HEK293 (cell line): Measurements from ENCODE around the gene AQP5.
"Not testable (repeated sequence)": the region's sequence is repeated elsewhere in the genome, so short reads cannot be mapped to it uniquely, and the experiment has no call there.

Experiments used
- CTCF ChIA-PET: fragments of 350-600 bp; formaldehyde crosslinking; extraction: SDS; loops from one replicate; lab custom pipeline; 2021; ENCODE audit warnings: antibody characterized with exemption; lab: Yijun Ruan, JAX
- POLR2A ChIA-PET: fragments of 300-600 bp; formaldehyde crosslinking; extraction: SDS; loops from one replicate; lab custom pipeline; 2020; ENCODE audit warnings: antibody characterized with exemption, inconsistent platforms; lab: Yijun Ruan, JAX
- H3K27ac ChIP-seq: fragments of 200-500 bp; sonication (Bioruptor generic); 2 replicates; pipeline ENCODE4 v1.5.1; 2014; ENCODE audit warnings: low read depth, low read length, control low read depth, inconsistent platforms; ENCODE audit errors: extremely low read depth
- H3K36me3 ChIP-seq, 2 experiments: fragments of 200-500 bp in 1 of 2; sonication (Bioruptor generic) in 1 of 2; 1 replicate in 1 of 2; 2 replicates in 1 of 2; pipeline ENCODE4 v1.5.1; 2014 to 2017; ENCODE audit warnings: inconsistent platforms in 2 of 2, low read length in 2 of 2; ENCODE audit not compliant: control insufficient read depth in 2 of 2, insufficient read depth in 1 of 2
- H3K4me1 ChIP-seq: fragments of 200-500 bp; sonication (Bioruptor generic); 2 replicates; pipeline ENCODE4 v1.5.1; 2014; ENCODE audit warnings: mild to moderate bottlenecking, low read length, inconsistent platforms; ENCODE audit not compliant: control insufficient read depth, insufficient read depth
- H3K4me3 ChIP-seq: 2 replicates; pipeline ENCODE4 v1.5.1; 2011; ENCODE audit warnings: low read depth, mild to moderate bottlenecking, control low read depth, low read length, moderate library complexity
- H3K9me3 ChIP-seq: fragments of 200-500 bp; sonication (Bioruptor generic); 2 replicates; pipeline ENCODE4 v1.5.1; 2014; ENCODE audit warnings: low read depth, low read length, inconsistent platforms; ENCODE audit not compliant: control insufficient read depth, insufficient read depth
- RBAK ChIP-seq: fragments of 450-650 bp; formaldehyde crosslinking; IDR thresholded peaks from 2 replicates; pipeline ENCODE4 v1.5.1; 2016; ENCODE audit warnings: missing biosample characterization, missing genetic modification characterization
- SP3 ChIP-seq: fragments of 450-650 bp; formaldehyde crosslinking; IDR thresholded peaks from 2 replicates; pipeline ENCODE4 v1.5.1; 2016; ENCODE audit warnings: missing biosample characterization, missing genetic modification characterization
- YY1 ChIP-seq: fragments of 450-650 bp; formaldehyde crosslinking; IDR thresholded peaks from 2 replicates; pipeline ENCODE4 v1.5.1; 2018; ENCODE audit warnings: missing biosample characterization, missing genetic modification characterization
- ZIC2 ChIP-seq: fragments of 450-650 bp; formaldehyde crosslinking; IDR thresholded peaks from 2 replicates; pipeline ENCODE4 v1.5.1; 2016; ENCODE audit warnings: missing biosample characterization, missing genetic modification characterization
- ZNF10 ChIP-seq: fragments of 450-650 bp; formaldehyde crosslinking; IDR thresholded peaks from 2 replicates; pipeline ENCODE4 v1.5.1; 2017; ENCODE audit warnings: missing biosample characterization, missing genetic modification characterization
- ZNF19 ChIP-seq: fragments of 450-650 bp; formaldehyde crosslinking; IDR thresholded peaks from 2 replicates; pipeline ENCODE4; 2016; ENCODE audit warnings: missing biosample characterization, missing genetic modification characterization, low read depth
- ZNF335 ChIP-seq: fragments of 450-650 bp; formaldehyde crosslinking; conservative IDR thresholded peaks from 2 replicates; pipeline ENCODE4 v1.5.1; 2016; ENCODE audit warnings: missing biosample characterization, missing genetic modification characterization
- ZNF660 ChIP-seq: fragments of 450-650 bp; IDR thresholded peaks from 2 replicates; pipeline ENCODE4 v1.5.1; 2018; ENCODE audit warnings: missing biosample characterization, mild to moderate bottlenecking, missing genetic modification characterization
- ZXDB ChIP-seq: fragments of 450-650 bp; formaldehyde crosslinking; IDR thresholded peaks from 2 replicates; pipeline ENCODE4 v1.5.1; 2016; ENCODE audit warnings: missing biosample characterization, missing genetic modification characterization
- TF ChIP-seq, protein P1 (sequence below): fragments of 450-650 bp; formaldehyde crosslinking; IDR thresholded peaks from 2 replicates; pipeline ENCODE4 v1.5.1; 2017; ENCODE audit warnings: missing biosample characterization, missing genetic modification characterization
- TF ChIP-seq, protein P2 (sequence below): fragments of 450-650 bp; formaldehyde crosslinking; IDR thresholded peaks from 2 replicates; pipeline ENCODE4 v1.5.1; 2016; ENCODE audit warnings: missing biosample characterization, missing genetic modification characterization
- TF ChIP-seq, protein P3 (sequence below): fragments of 450-650 bp; formaldehyde crosslinking; IDR thresholded peaks from 2 replicates; pipeline ENCODE4 v1.5.1; 2017; ENCODE audit warnings: missing biosample characterization, missing genetic modification characterization

Gene AQP5

DNA sequence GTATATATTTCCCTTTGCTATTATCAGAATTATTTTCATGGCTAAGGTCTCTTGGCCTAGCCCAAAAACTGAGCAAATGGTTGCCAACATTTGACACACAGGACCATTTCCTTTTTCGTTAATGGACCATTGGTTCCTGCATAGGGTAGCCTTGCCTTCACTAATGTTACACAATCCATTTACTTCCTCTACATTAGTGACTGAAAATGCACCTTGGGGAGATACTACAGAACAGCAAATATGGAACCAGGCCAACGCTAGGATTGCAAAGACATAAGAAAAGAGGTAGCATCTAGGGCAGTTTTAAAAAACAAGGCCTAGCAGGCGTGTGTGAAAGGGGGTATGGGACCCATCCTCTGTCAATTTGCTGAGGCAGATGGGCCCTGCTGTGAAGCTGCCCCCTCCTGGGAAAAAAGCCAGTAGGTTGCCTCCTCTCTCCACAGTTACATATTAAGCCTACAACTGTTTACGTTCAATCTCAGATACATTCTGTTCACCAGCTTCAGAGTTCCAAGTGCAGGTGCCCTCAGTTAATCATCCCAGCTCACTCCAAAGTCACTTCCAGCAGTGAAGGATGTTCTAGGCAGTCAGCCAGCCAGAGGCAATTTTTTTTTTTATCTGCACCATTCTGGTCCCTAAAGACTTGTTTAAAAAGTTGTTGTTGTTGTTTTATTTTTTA lies 26.1 kb downstream of the AQP5 start:
- ChIA-PET POLR2A (no interaction called here), CTCF (interaction anchor here (0.6 to 4.1 kb wide), 2 partner anchors 21 to 800 kb away, joined by 3 to 26 read pairs; no protein-coding TSS in a partner anchor)
- no peak overlapping the region for H3K4me3 ChIP-seq
- no peaks in the 10 kb centered on the region for H3K9me3 ChIP-seq
- peaks cover 47 to 82% of the 10 kb centered on the region in 2 experiments for H3K36me3 ChIP-seq
- H3K27ac ChIP-seq = no peak overlapping the region
- TF ChIP-seq ZIC2 (peak; percentile 82), RBAK (tag by site-specific recombination) (no peak)
- TF ChIP-seq, all 188 proteins: peak for 1
- H3K4me1 ChIP-seq = no peaks in the 10 kb centered on the region

GRCh38 chr12:49989400-49989799 lies 27.7 kb downstream of the AQP5 start:
- H3K9me3 ChIP-seq, H3K4me1 ChIP-seq, H3K27ac ChIP-seq, H3K4me3 ChIP-seq, POLR2A ChIA-PET: not testable (repeated sequence)
- CTCF ChIA-PET = interaction anchor here (0.6 to 4.1 kb wide), 4 partner anchors 12 to 49 kb away, joined by 3 to 26 read pairs (median 8); no protein-coding TSS in a partner anchor
- peaks cover 64 to 96% of the 10 kb centered on the region in 2 experiments for H3K36me3 ChIP-seq

DNA sequence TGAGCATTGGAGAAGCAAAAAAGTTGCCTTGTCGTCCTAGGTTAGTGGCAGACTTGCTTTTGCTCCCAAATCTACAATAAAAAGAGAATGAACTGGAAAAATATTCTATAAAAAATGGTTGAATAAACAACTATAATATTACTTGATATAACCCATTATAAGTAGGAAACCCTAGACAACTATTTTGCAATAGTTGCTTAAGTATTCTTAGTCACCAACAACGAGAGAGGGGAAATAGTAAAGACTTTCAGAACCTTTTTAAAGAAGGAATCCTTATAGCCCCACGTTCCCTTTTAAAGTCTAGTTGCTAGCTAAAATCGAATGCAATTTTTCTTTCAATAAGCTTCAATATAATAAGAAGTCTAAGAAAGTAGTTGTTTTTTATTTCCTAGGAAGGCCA lies 28.6 kb downstream of the AQP5 start:
- no peaks in the 10 kb centered on the region for H3K4me1 ChIP-seq
- TF ChIP-seq YY1 (no peak), ZNF335 (tag by site-specific recombination) (no peak), ZNF19 (tag by site-specific recombination) (no peak), ZNF10 (tag by site-specific recombination) (no peak), ZNF660 (tag by site-specific recombination) (no peak)
- TF ChIP-seq, protein P1, sequence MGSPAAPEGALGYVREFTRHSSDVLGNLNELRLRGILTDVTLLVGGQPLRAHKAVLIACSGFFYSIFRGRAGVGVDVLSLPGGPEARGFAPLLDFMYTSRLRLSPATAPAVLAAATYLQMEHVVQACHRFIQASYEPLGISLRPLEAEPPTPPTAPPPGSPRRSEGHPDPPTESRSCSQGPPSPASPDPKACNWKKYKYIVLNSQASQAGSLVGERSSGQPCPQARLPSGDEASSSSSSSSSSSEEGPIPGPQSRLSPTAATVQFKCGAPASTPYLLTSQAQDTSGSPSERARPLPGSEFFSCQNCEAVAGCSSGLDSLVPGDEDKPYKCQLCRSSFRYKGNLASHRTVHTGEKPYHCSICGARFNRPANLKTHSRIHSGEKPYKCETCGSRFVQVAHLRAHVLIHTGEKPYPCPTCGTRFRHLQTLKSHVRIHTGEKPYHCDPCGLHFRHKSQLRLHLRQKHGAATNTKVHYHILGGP = no peak
- H3K27ac ChIP-seq = no peak overlapping the region
- CTCF ChIA-PET = interaction anchor here (0.6 to 4.1 kb wide), 7 partner anchors 11 to 234 kb away, joined by 3 to 26 read pairs (median 3); no protein-coding TSS in a partner anchor
- POLR2A ChIA-PET = interaction anchor here (0.6 kb wide), 1 partner anchor 162 kb away, joined by 3 read pairs; the partner anchor contains the start of gene NCKAP5L
- H3K9me3 ChIP-seq = no peaks in the 10 kb centered on the region
- peaks cover 72 to 96% of the 10 kb centered on the region in 2 experiments for H3K36me3 ChIP-seq
- H3K4me3 ChIP-seq = no peak overlapping the region

DNA sequence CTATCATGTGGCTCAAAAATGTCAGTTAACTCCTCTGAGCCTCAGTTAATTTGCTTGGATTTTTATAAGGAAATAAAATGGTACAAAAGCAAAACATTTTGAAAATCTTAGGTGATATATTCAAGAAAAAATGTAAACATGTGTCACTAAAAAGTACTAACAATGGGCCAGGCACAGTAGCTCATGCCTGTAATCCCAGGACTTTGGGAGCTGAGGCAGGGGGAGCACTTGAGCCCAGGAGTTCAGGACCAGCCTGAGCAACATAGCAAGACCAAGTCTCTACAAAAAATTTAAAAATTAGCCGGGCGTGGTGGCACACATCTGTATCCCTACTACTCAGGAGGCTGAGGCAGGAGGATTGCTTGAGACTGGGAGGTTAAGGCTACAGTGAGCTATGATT lies 36.8 kb downstream of the AQP5 start:
- Histone ChIP-seq H3K27ac (no peak overlapping the region), H3K4me1 (no peaks in the 10 kb centered on the region), H3K36me3 (peaks cover 91 to 96% of the 10 kb centered on the region in 2 experiments), H3K9me3 (no peaks in the 10 kb centered on the region), H3K4me3 (no peak overlapping the region)
- CTCF ChIA-PET = interaction anchor here (0.6 to 1.9 kb wide), 3 partner anchors 8 to 143 kb away, joined by 3 to 11 read pairs (median 3); no protein-coding TSS in a partner anchor
- TF ChIP-seq, protein P2, sequence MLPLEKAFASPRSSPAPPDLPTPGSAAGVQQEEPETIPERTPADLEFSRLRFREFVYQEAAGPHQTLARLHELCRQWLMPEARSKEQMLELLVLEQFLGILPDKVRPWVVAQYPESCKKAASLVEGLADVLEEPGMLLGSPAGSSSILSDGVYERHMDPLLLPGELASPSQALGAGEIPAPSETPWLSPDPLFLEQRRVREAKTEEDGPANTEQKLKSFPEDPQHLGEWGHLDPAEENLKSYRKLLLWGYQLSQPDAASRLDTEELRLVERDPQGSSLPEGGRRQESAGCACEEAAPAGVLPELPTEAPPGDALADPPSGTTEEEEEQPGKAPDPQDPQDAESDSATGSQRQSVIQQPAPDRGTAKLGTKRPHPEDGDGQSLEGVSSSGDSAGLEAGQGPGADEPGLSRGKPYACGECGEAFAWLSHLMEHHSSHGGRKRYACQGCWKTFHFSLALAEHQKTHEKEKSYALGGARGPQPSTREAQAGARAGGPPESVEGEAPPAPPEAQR = no peak
- POLR2A ChIA-PET = no interaction called here

DNA sequence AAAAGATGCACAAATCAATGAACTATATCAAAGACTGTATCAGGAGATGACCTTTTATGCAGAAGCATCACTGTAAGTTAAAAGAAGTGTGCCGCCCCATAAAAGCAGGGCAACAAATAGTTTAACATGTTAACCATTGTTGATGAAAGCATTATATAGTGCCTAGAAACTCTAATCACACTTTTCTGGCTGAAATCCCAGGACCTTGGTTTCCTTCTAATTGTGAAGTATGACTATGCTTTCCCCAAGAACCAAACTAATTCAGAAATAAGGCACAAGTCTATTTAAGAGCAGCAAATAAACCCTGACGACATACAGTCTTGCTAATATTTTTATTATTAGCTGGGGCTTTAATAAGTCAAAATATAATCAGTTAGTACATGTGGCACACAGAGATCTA lies 41.9 kb downstream of the AQP5 start:
- Histone ChIP-seq H3K4me3 (no peak overlapping the region), H3K4me1 (no peaks in the 10 kb centered on the region), H3K9me3 (no peaks in the 10 kb centered on the region), H3K36me3 (peaks cover 69 to 89% of the 10 kb centered on the region in 2 experiments), H3K27ac (no peak overlapping the region)
- no peak for TF ChIP-seq ZXDB (tag by site-specific recombination)
- TF ChIP-seq, protein P3, sequence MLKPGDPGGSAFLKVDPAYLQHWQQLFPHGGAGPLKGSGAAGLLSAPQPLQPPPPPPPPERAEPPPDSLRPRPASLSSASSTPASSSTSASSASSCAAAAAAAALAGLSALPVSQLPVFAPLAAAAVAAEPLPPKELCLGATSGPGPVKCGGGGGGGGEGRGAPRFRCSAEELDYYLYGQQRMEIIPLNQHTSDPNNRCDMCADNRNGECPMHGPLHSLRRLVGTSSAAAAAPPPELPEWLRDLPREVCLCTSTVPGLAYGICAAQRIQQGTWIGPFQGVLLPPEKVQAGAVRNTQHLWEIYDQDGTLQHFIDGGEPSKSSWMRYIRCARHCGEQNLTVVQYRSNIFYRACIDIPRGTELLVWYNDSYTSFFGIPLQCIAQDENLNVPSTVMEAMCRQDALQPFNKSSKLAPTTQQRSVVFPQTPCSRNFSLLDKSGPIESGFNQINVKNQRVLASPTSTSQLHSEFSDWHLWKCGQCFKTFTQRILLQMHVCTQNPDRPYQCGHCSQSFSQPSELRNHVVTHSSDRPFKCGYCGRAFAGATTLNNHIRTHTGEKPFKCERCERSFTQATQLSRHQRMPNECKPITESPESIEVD (tag by site-specific recombination) = 0 out of 2 replicates have a peak, but pooled peaks have one; percentile 12
- no peak for TF ChIP-seq SP3 (tag by site-specific recombination)
- CTCF ChIA-PET = interaction anchor here (0.6 to 2.7 kb wide), 5 partner anchors 14 to 136 kb away, joined by 3 to 11 read pairs (median 6); no protein-coding TSS in a partner anchor
- POLR2A ChIA-PET = interaction anchor here (1.2 kb wide), 1 partner anchor 22 kb away, joined by 5 read pairs; the partner anchor contains the start of gene RACGAP1
